ENCODE results near the gene IRAK1.

- TF ChIP-seq CTCF (IDR thresholded peaks at IDR 0.05): no peak
- no peak for TF ChIP-seq ZFX (IDR thresholded peaks at IDR 0.05; ENCODE audit: borderline replicate concordance)
These were observed 37.8 kb downstream of the IRAK1 start for GRCh38 chrX:153981771-153982533.

All from 22Rv1 (cell line).